Right renal pelvis (tissue), 4 donors: ENCODE data around the gene RNF114. TPM values are rescaled to one million over a fixed set of nuclear protein-coding genes. Genes with fewer than 3 reads are reported as not detected.
"Not testable (repeated sequence)": the region's sequence is repeated elsewhere in the genome, so short reads cannot be mapped to it uniquely, and the experiment has no call there.

Experiments
- DNase-seq, 4 donors: peaks; one replicate each; pipeline ENCODE4 v3.0.0-alpha.2; 2013; ENCODE audit warnings: low read depth in 4 of 4, low spot score in 3 of 4, missing footprints in 1 of 4
- polyA plus RNA-seq, 4 donors: library from polyadenylated mRNA; unstranded; fragments of 120-200 nt; gene quantifications; one replicate each; pipeline ENCODE4 v1.2.1, GENCODE V29; 2013; ENCODE audit not compliant: insufficient read length in 4 of 4

RNF114 gene
- polyA plus RNA-seq, 4 donors: 65.0 to 74.8 (median 71.4) TPM

GRCh38 chr20:49983848-49984408, 47.7 kb downstream of the RNF114 start:
- no peak for DNase-seq

- DNase-seq: no peak
These were observed 48.4 kb downstream of the RNF114 start for GRCh38 chr20:49984426-49985153.

GRCh38 chr20:49985157-49985556, 49.0 kb downstream of the RNF114 start:
- DNase-seq: no peak

GRCh38 chr20:49985617-49986016, 49.4 kb downstream of the RNF114 start:
- no peak for DNase-seq

- DNase-seq: no peak
These were observed 49.9 kb downstream of the RNF114 start for GRCh38 chr20:49986049-49986448.

GRCh38 chr20:49987015-49987867, 51.0 kb downstream of the RNF114 start:
- no peak for DNase-seq

GRCh38 chr20:49987868-49988690, 51.9 kb downstream of the RNF114 start:
- no peak for DNase-seq

- peak in 2 of 4 donors; percentile 49 to 54 for DNase-seq
These were observed 53.3 kb downstream of the RNF114 start for GRCh38 chr20:49989234-49990065.

- no peak for DNase-seq
These were observed 54.1 kb downstream of the RNF114 start for GRCh38 chr20:49990271-49990720.

- no peak for DNase-seq
These were observed 57.1 kb downstream of the RNF114 start for GRCh38 chr20:49993301-49993751.

GRCh38 chr20:49995586-49995985, 59.4 kb downstream of the RNF114 start:
- no peak for DNase-seq

GRCh38 chr20:49998478-49999188, 62.4 kb downstream of the RNF114 start:
- DNase-seq: not testable (repeated sequence)

- DNase-seq: no peak
These were observed 63.1 kb downstream of the RNF114 start for GRCh38 chr20:49999329-49999728.

GRCh38 chr20:50000548-50001222, 64.5 kb downstream of the RNF114 start:
- DNase-seq: not testable (repeated sequence)

GRCh38 chr20:50001784-50002311, 65.7 kb downstream of the RNF114 start:
- DNase-seq: no peak

- no peak for DNase-seq
These were observed 67.1 kb downstream of the RNF114 start for GRCh38 chr20:50003253-50003656.
